HG03025 (cell line): ENCODE data around the gene CCDC158.
"Not testable (repeated sequence)": the region's sequence is repeated elsewhere in the genome, so short reads cannot be mapped to it uniquely, and the experiment has no call there.

Experiments
- ATAC-seq: cut with Tn5 transposase; IDR thresholded peaks from one replicate; pipeline ENCODE4 v1.9.1; 2021; ENCODE audit warnings: mild to moderate bottlenecking, moderate library complexity; ENCODE audit not compliant: unreplicated experiment, low FRiP score

CCDC158 gene

GRCh38 chr4:76287811-76288210, 133.1 kb downstream of the CCDC158 start:
- ATAC-seq, result not testable (repeated sequence)

GRCh38 chr4:76283900-76284299, 137.0 kb downstream of the CCDC158 start:
- ATAC-seq, result no peak

DNA sequence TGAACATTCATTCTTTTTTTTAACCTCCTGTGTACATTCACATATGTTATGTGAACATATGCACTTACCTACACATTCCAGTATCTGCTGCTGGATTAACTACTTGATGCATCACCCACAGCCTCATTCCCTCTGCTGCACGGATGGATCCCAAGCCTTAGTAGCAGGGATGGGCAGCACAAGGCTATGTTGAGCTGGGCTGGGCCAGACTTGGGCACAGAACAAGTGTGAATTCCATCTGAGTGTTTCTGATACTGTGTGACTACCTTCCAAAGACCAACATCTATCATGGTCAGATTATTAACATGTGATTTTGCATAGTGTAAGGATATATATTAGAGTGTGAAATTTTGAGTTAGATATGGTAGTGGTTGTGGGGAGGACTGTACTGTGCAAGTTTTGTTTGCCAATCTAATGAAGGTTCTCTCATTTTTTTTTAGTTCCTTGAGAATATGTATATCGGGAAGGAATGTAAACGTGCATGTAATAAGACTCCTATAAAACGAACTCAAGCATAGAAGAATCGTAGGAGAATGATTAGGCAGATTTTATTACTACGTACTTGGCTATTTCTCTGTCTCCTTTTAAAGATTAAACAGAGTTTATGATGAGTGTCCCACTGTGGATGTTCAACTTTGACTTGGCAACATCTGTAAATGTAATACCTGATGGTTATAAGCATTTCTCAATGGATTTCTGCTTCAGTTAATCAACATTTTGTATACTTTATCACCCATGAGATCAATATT, 137.8 kb downstream of the CCDC158 start:
- no peak for ATAC-seq

- not testable (repeated sequence) for ATAC-seq
These were observed 139.3 kb downstream of the CCDC158 start for GRCh38 chr4:76281594-76281993.

- ATAC-seq, result no peak
These were observed 140.2 kb downstream of the CCDC158 start for GRCh38 chr4:76280488-76281441.

DNA sequence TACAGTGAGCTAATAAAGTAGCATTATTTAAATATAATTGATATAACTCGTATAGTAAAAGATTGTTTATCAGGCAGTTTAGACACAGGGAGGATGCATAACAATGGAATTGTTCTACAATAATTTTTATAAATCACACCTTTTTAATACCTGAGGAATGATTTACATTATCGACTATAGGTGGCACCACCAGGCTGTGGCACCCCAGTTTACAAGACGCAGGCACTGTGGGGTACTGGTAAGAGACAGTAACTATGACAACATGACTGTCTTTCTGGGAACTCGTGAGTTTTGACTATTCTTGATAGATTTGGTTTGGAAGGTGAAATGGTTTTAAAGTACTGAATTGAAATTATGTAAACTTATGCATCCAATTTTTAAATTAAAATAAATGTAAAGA, 141.5 kb downstream of the CCDC158 start:
- ATAC-seq, result no peak

DNA sequence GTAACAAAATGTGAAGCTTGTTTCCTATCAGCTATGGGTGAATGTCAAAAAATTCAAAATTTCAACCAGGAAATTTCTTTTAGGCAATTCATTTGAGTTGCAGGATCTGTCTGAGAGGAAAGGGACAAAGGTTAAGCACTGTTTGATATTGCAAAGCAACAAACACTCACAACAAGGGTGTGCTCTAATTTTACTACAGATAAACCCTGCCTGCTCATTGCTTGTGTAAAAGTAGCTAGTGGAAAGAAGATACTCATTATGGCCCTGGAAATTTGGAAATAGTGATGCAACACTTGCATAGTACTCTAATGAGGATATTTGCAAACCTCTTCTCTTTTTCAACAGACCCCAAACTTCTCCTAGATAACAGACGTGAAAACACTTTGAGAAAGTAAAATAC, 142.4 kb downstream of the CCDC158 start:
- no peak for ATAC-seq

DNA sequence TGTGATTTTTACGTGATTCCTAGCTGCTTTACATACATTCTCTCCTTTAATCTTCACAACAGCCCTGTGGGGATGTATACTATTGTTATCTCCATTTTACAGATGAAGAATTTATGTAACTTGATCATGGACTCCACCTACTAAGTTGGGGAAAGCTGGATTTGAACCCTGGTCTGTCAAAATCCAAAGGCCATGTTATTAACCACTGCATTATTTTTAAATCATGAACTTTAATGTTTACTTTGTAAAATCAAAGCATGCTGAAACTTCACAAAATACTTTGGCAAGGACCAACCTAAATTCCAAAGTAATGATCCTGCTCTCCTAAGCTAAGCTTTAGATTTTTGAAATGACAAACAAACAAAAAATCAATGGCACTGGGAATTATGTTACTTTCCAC, 143.3 kb downstream of the CCDC158 start:
- ATAC-seq, result no peak

DNA sequence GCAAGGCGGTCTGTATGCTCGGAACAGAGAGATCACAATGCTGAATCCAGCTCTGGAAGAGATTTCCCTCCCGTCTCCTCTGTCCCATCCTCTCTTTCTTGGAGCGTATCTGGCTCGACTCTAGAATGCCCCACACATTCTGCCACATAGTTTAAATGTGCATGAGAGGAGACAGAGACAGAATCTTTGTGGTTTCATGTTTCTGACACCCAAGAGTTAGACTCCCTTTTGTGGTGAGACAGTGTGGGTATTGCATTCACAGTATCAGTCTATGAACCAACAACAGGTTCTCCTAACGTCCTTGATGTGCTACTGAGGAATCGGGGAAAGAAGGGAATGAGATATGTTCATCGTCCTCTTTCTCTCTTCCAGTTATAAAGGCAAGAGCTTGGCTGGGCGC, 144.1 kb downstream of the CCDC158 start:
- ATAC-seq, result no peak

DNA sequence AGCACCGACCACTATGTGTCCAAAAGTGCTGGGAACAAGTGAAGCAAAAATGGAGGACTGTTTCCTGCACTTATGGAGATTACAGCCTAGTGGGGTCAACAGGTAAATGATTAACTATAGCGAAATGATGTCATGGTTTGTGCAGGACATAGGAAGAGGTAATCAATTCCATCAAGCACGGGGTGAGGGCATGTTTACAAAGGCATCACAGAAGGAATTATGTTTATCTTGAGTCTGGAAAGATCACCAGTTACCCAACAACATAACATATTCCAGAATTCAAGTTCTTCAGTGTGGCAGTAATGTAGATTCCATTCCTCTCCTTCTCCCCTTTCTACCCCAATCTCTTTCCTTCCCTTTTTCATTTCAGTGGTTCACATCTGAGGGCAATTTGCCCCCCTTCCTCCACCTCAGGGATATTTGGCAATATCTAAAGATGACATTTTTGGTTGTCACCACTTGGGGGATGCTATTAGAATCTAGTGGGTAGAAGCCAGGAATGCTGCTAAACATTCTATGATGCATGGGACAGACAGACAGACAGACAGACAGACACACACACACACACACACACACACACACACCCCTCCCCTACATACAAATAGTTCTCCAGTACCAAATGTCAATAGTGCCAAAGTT, 145.3 kb downstream of the CCDC158 start:
- no peak for ATAC-seq

GRCh38 chr4:76272999-76273398, 147.9 kb downstream of the CCDC158 start:
- ATAC-seq, result no peak

DNA sequence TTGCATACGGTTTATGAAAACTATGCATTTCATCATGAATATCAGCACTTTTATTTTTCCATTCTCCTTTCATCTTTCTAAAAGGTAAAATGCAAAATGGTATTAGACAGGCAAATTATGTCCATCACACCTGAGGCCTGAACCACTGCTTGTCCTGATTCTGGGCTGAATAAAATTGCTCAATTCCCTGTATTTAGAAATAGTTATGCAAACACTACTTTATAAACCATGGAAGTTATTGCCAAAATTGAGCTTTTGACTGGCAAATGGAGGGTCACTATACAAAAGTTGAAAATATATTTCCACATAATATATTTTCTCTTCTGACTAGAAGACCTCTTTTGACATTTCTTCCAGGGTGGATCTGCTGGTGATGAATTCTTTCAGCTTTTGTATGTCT, 148.4 kb downstream of the CCDC158 start:
- ATAC-seq, result no peak

DNA sequence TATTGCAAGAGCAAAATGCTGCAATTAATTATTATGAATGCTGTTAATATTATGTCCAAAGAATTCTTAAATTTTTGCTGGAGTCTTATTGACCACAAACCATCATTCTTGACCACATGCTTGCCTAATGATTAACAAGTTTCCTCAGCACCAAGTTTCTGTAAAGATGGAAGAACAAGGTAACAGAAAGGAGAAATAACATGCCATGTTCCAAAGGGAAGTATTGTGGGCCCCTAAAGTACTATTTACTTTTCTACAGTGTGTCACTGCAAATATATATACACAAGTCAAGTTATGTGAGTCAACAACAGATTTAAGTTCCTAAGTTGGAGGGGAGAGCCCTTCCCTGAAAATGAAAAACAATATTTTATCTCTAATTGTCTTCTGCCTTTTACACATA, 148.9 kb downstream of the CCDC158 start:
- no peak for ATAC-seq

- ATAC-seq, result no peak
These were observed 149.7 kb downstream of the CCDC158 start for GRCh38 chr4:76271248-76271647.

GRCh38 chr4:76270244-76271175, 150.4 kb downstream of the CCDC158 start:
- ATAC-seq, result no peak

DNA sequence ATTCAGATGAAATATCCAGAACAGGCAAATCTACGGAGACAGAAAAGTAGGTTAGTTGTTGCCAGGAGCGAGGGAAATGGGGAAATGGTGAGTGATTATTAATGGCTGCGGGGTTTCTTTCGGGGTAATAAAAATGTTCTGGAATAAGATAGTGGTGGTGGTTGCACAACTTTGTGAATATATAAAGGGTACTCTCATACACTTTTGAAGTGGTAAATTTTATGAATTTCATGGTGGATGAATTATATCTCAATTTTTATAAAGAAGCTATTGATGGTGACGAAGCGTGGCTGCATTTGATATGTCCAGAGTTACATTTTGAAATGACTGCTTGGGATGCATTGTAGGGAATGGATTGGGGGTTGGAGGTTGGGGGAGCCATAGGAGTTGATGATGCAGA, 153.1 kb downstream of the CCDC158 start:
- ATAC-seq, result no peak

- no peak for ATAC-seq
These were observed 154.3 kb downstream of the CCDC158 start for GRCh38 chr4:76266627-76267026.

- no peak for ATAC-seq
These were observed 155.2 kb downstream of the CCDC158 start for GRCh38 chr4:76265631-76266218.
